Ovary (tissue), 3 donors: ENCODE measurements around the gene GYS1.

Experiments
- CTCF ChIP-seq, 3 donors: fragments of 450-650 bp in 2 of 3; fragments of 200-600 bp in 1 of 3; IDR thresholded peaks; one replicate each; pipeline versions ENCODE4 v1.5.1 to v1.8.0; 2016 to 2022; ENCODE audit warnings: antibody characterized with exemption in 3 of 3, mild to moderate bottlenecking in 1 of 3
- EP300 ChIP-seq: sonication (generic); formaldehyde crosslinking; IDR thresholded peaks from one replicate; pipeline ENCODE4 v1.6.1; 2017; ENCODE audit warnings: antibody characterized with exemption
- POLR2A ChIP-seq: fragments of 450-650 bp; IDR thresholded peaks from one replicate; pipeline ENCODE4 v1.6.1; 2017; ENCODE audit warnings: antibody characterized with exemption, mild to moderate bottlenecking, moderate library complexity
- donor health status: DM: no; HTN: no; CAD: no.

- no peak for TF ChIP-seq CTCF (IDR thresholded peaks at IDR 0.05)
- TF ChIP-seq EP300, result no peak
- TF ChIP-seq POLR2A, result no peak
Measured at GRCh38 chr19:49042177-49042576, 49.1 kb upstream of the GYS1 start.
